Measurements from ENCODE around the gene EHD1.

- TF ChIP-seq, protein P1, sequence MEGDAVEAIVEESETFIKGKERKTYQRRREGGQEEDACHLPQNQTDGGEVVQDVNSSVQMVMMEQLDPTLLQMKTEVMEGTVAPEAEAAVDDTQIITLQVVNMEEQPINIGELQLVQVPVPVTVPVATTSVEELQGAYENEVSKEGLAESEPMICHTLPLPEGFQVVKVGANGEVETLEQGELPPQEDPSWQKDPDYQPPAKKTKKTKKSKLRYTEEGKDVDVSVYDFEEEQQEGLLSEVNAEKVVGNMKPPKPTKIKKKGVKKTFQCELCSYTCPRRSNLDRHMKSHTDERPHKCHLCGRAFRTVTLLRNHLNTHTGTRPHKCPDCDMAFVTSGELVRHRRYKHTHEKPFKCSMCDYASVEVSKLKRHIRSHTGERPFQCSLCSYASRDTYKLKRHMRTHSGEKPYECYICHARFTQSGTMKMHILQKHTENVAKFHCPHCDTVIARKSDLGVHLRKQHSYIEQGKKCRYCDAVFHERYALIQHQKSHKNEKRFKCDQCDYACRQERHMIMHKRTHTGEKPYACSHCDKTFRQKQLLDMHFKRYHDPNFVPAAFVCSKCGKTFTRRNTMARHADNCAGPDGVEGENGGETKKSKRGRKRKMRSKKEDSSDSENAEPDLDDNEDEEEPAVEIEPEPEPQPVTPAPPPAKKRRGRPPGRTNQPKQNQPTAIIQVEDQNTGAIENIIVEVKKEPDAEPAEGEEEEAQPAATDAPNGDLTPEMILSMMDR (IDR thresholded peaks at IDR 0.05): no peak
- no peak for TF ChIP-seq EZH2 (IDR thresholded peaks at IDR 0.05)
Measured at GRCh38 chr11:64858467-64859263, 19.8 kb downstream of the EHD1 start.

All from neural progenitor cell (in vitro differentiated cells).